ENCODE data around the gene TMOD2.

DNA sequence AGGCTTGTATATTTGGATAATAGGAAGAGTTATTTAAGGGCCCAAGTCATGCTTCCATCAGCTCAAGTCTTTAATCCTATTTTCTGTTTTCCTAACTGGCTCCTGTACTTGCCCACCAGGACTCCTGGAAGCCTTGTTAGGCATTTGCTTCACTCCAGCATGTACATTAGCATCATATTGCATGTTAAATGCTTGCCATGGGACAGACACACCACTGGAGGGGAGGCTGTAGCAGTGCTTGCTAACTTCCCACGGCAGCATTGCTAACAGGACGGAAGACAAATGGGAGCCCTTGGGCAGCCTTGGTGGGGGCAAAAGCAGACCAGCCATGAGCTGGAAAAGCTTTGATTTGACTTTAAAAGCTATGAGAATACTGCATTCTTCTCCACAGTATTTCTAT lies 6.1 kb downstream of the TMOD2 start:
- no peak for TF ChIP-seq CTCF (IDR thresholded peaks at IDR 0.05; ENCODE audit: control extremely low read depth in 1 of 3, insufficient read depth in 1 of 3, low read depth in 1 of 3, low read length in 3 of 3)
- TF ChIP-seq USF2 (IDR thresholded peaks at IDR 0.05; ENCODE audit: low read length), result no peak
- TF ChIP-seq POLR2AphosphoS5 (IDR thresholded peaks at IDR 0.05; ENCODE audit: low read depth, low read length), result no peak
- TF ChIP-seq SIX5 (IDR thresholded peaks at IDR 0.05; ENCODE audit: low read depth, low read length), result no peak
- no peak for TF ChIP-seq GABPA (IDR thresholded peaks at IDR 0.05; ENCODE audit: borderline replicate concordance, insufficient read depth, low read length)
- peak in 1 of 2 experiments; percentile 24; a peak in 2 of 4 replicates for TF ChIP-seq RAD21 (IDR thresholded peaks at IDR 0.05 in 1 of 2, conservative IDR thresholded peaks at IDR 0.05 in 1 of 2; ENCODE audit: low read depth in 2 of 2, low read length in 2 of 2)
- TF ChIP-seq MAFK (IDR thresholded peaks at IDR 0.05; ENCODE audit: low read depth, low read length), result no peak
- no peak for TF ChIP-seq GTF2F1 (IDR thresholded peaks at IDR 0.05; ENCODE audit: borderline replicate concordance, low read depth, low read length)
- no peak for TF ChIP-seq EZH2 (IDR thresholded peaks at IDR 0.05; ENCODE audit: low read depth, low read length, severe bottlenecking)

Measured in H1 (cell line).